GM19351 (cell line): ENCODE measurements around the gene DOK5.

Experiments
- ATAC-seq: cut with Tn5 transposase; IDR thresholded peaks from one replicate; pipeline ENCODE4 v1.9.1; 2021; ENCODE audit warnings: mild to moderate bottlenecking, moderate library complexity; ENCODE audit not compliant: unreplicated experiment

DOK5 gene

GRCh38 chr20:54510541-54511129 is 35.2 kb downstream of the DOK5 start:
- no peak for ATAC-seq

- ATAC-seq, result no peak
Measured at GRCh38 chr20:54512694-54513093, 37.3 kb downstream of the DOK5 start.

GRCh38 chr20:54514028-54514607 is 38.7 kb downstream of the DOK5 start:
- no peak for ATAC-seq

GRCh38 chr20:54515793-54516628 is 40.6 kb downstream of the DOK5 start:
- no peak for ATAC-seq

GRCh38 chr20:54517241-54517975 is 42.0 kb downstream of the DOK5 start:
- ATAC-seq, result no peak

- no peak for ATAC-seq
Measured at GRCh38 chr20:54524849-54525248, 49.5 kb downstream of the DOK5 start.

GRCh38 chr20:54525916-54526590 is 50.7 kb downstream of the DOK5 start:
- no peak for ATAC-seq

GRCh38 chr20:54526801-54527200 is 51.4 kb downstream of the DOK5 start:
- no peak for ATAC-seq

GRCh38 chr20:54532573-54532972 is 57.2 kb downstream of the DOK5 start:
- no peak for ATAC-seq

- ATAC-seq, result no peak
Measured at GRCh38 chr20:54534101-54534500, 58.7 kb downstream of the DOK5 start.

- no peak for ATAC-seq
Measured at GRCh38 chr20:54535033-54535432, 59.6 kb downstream of the DOK5 start.

- no peak for ATAC-seq
Measured at GRCh38 chr20:54535746-54536145, 60.4 kb downstream of the DOK5 start.

GRCh38 chr20:54539521-54540046 is 64.2 kb downstream of the DOK5 start:
- ATAC-seq, result no peak

- ATAC-seq, result no peak
Measured at GRCh38 chr20:54543369-54543768, 68.0 kb downstream of the DOK5 start.

- no peak for ATAC-seq
Measured at GRCh38 chr20:54545676-54546358, 70.4 kb downstream of the DOK5 start.

- no peak for ATAC-seq
Measured at GRCh38 chr20:54548849-54549248, 73.5 kb downstream of the DOK5 start.

GRCh38 chr20:54549658-54550326 is 74.4 kb downstream of the DOK5 start:
- no peak for ATAC-seq

GRCh38 chr20:54550776-54551396 is 75.5 kb downstream of the DOK5 start:
- no peak for ATAC-seq

GRCh38 chr20:54554006-54554405 is 78.6 kb downstream of the DOK5 start:
- ATAC-seq, result no peak
